ENCODE results near the gene SYNE4.

The SYNE4 gene

GRCh38 chr19:36054733-36055686 is 46.4 kb upstream of the SYNE4 start, which contains the start of gene WDR62 (continued):
- no peak for TF ChIP-seq ATF2 (tag by site-specific recombination; IDR thresholded peaks at IDR 0.05; ENCODE audit: low read depth)
- TF ChIP-seq ZFP69B (tag by site-specific recombination; IDR thresholded peaks at IDR 0.05): peak; percentile 73
- no peak; the same call in 1 of the 2 replicates for TF ChIP-seq HOXA7 (CRISPR knock-in tag; IDR thresholded peaks at IDR 0.05; ENCODE audit: borderline replicate concordance)
- TF ChIP-seq SP7 (tag by site-specific recombination; IDR thresholded peaks at IDR 0.05): peak; percentile 86
- TF ChIP-seq ZBTB48 (tag by site-specific recombination; IDR thresholded peaks at IDR 0.05): peak; percentile 98
- peak; percentile 52 for TF ChIP-seq GLIS1 (tag by site-specific recombination; IDR thresholded peaks at IDR 0.05)
- TF ChIP-seq ZNF19 (tag by site-specific recombination; IDR thresholded peaks at IDR 0.05; ENCODE audit: low read depth): no peak
- no peak for TF ChIP-seq ZNF555 (tag by site-specific recombination; conservative IDR thresholded peaks at IDR 0.05)
- TF ChIP-seq ZNF664 (tag by site-specific recombination; IDR thresholded peaks at IDR 0.05): no peak
- TF ChIP-seq ZNF26 (tag by site-specific recombination; IDR thresholded peaks at IDR 0.05): no peak
- no peak for TF ChIP-seq ZBTB26 (tag by site-specific recombination; optimal IDR thresholded peaks at IDR 0.05)
- TF ChIP-seq ZNF580 (tag by site-specific recombination; IDR thresholded peaks at IDR 0.05): 0 out of 2 replicates have a peak, but pooled peaks have one; percentile 7
- TF ChIP-seq FEZF1 (tag by site-specific recombination; IDR thresholded peaks at IDR 0.05): no peak
- TF ChIP-seq KLF10 (tag by site-specific recombination; IDR thresholded peaks at IDR 0.05): peak; percentile 48
- TF ChIP-seq ZNF175 (tag by site-specific recombination; IDR thresholded peaks at IDR 0.05): 0 out of 2 replicates have a peak, but pooled peaks have one; percentile 34
- peak; percentile 98 for TF ChIP-seq KLF9 (tag by site-specific recombination; IDR thresholded peaks at IDR 0.05; ENCODE audit: low read depth)
- peak; percentile 94 for TF ChIP-seq ZSCAN23 (tag by site-specific recombination; IDR thresholded peaks at IDR 0.05)
- no peak for TF ChIP-seq ZNF585B (tag by site-specific recombination; IDR thresholded peaks at IDR 0.05)
- TF ChIP-seq ZNF48 (tag by site-specific recombination; IDR thresholded peaks at IDR 0.05): no peak
- TF ChIP-seq ZNF558 (tag by site-specific recombination; IDR thresholded peaks at IDR 0.05): no peak
- TF ChIP-seq WT1 (tag by site-specific recombination; IDR thresholded peaks at IDR 0.05): peak; percentile 77
- TF ChIP-seq ZNF132 (tag by site-specific recombination; IDR thresholded peaks at IDR 0.05; ENCODE audit: borderline replicate concordance): no peak
- TF ChIP-seq KLF7 (tag by site-specific recombination; IDR thresholded peaks at IDR 0.05; ENCODE audit: borderline replicate concordance): peak; percentile 13; the same call in 1 of the 2 replicates
- peak; percentile 62; the same call in 1 of the 2 replicates for TF ChIP-seq PRDM4 (tag by site-specific recombination; IDR thresholded peaks at IDR 0.05)
- no peak; the same call in 1 of the 2 replicates for TF ChIP-seq ZNF623 (tag by site-specific recombination; IDR thresholded peaks at IDR 0.05)
- TF ChIP-seq ZNF184 (tag by site-specific recombination; IDR thresholded peaks at IDR 0.05): no peak; the same call in 1 of the 2 replicates
- no peak for TF ChIP-seq GLI4 (tag by site-specific recombination; IDR thresholded peaks at IDR 0.05)
- peak; percentile 97 for TF ChIP-seq ZNF391 (tag by site-specific recombination; IDR thresholded peaks at IDR 0.05; ENCODE audit: borderline replicate concordance, low read depth)
- peak; percentile 56; the same call in 1 of the 2 replicates for TF ChIP-seq ZSCAN16 (tag by site-specific recombination; IDR thresholded peaks at IDR 0.05)
- TF ChIP-seq ZSCAN18 (tag by site-specific recombination; IDR thresholded peaks at IDR 0.05): peak; percentile 71; the same call in 1 of the 2 replicates
- no peak for TF ChIP-seq ZNF521 (tag by site-specific recombination; IDR thresholded peaks at IDR 0.05)
- TF ChIP-seq ZNF133 (tag by site-specific recombination; IDR thresholded peaks at IDR 0.05): no peak

Data from HEK293 (cell line).